B cell (primary cell): Measurements from ENCODE around the gene TENT4B. TPM values are rescaled to one million over a fixed set of nuclear protein-coding genes. Genes with fewer than 3 reads are reported as not detected.

Experiments
- ATAC-seq: fragments of 200-7000 bp; cut with Tn5 transposase; one replicate; pipeline ENCODE4 v1.10.0; 2021; ENCODE audit warnings: low read depth, mild to moderate bottlenecking, moderate number of reproducible peaks, moderate library complexity
- CTCF ChIA-PET: fragments of 350-600 bp; sonication (Branson Sonifier 250); formaldehyde crosslinking; loops from one replicate; lab custom pipeline; 2021; ENCODE audit warnings: antibody characterized with exemption, inconsistent platforms; lab: Charles Lee
- POLR2A ChIA-PET: fragments of 350-600 bp; sonication (Branson Sonifier 250); formaldehyde crosslinking; loops from one replicate; lab custom pipeline; 2021; ENCODE audit warnings: antibody characterized with exemption; lab: Charles Lee
- DNase-seq: peaks from one replicate; pipeline ENCODE4 v3.0.0; 2013
- H2AFZ ChIP-seq: 2 replicates; pipeline ENCODE4 v1.6.1; 2012; ENCODE audit warnings: mild to moderate bottlenecking, low read depth, low read length; ENCODE audit not compliant: insufficient read depth, poor library complexity, severe bottlenecking
- H3K27ac ChIP-seq, 2 donors: 1 replicate in 1 of 2; 2 replicates in 1 of 2; pipeline ENCODE4 v1.5.1; 2012 to 2013; ENCODE audit warnings: low read length in 2 of 2, mild to moderate bottlenecking in 2 of 2, moderate library complexity in 1 of 2
- H3K27me3 ChIP-seq, 4 experiments: fragments of 200-600 bp in 1 of 4; sonication (generic) in 1 of 4; replicated peaks in 1 of 4; 1 replicate in 2 of 4; 2 replicates in 2 of 4; pipeline versions ENCODE4 v1.6.1 to v1.7.0; 2013 to 2016; ENCODE audit warnings: low read length in 3 of 4, mild to moderate bottlenecking in 2 of 4, mixed read lengths in 1 of 4, moderate library complexity in 1 of 4; ENCODE audit not compliant: insufficient read depth in 4 of 4, control insufficient read depth in 3 of 4; ENCODE audit errors: control extremely low read depth in 1 of 4
- H3K36me3 ChIP-seq, 2 experiments: replicated peaks in 1 of 2; 1 replicate in 1 of 2; 2 replicates in 1 of 2; pipeline versions ENCODE4 v1.6.1 to v1.7.1; 2013; ENCODE audit warnings: low read length in 1 of 2; ENCODE audit not compliant: insufficient read depth in 2 of 2, control insufficient read depth in 1 of 2; ENCODE audit errors: control extremely low read depth in 1 of 2, extremely low read depth in 1 of 2
- H3K4me1 ChIP-seq, 2 donors: fragments of 200-600 bp in 1 of 2; sonication (generic) in 1 of 2; 1 replicate in 1 of 2; 2 replicates in 1 of 2; pipeline versions ENCODE4 v1.5.1 to v1.6.1; 2013 to 2017; ENCODE audit warnings: low read length in 2 of 2; ENCODE audit not compliant: control insufficient read depth in 2 of 2, insufficient read depth in 2 of 2
- H3K4me2 ChIP-seq: replicated peaks from 2 replicates; pipeline ENCODE3; 2012; ENCODE audit warnings: mild to moderate bottlenecking, low read depth, low read length; ENCODE audit not compliant: poor library complexity, severe bottlenecking
- H3K4me3 ChIP-seq, 5 experiments: fragments of 200-600 bp in 1 of 5; sonication (generic) in 1 of 5; 1 replicate in 3 of 5; 2 replicates in 2 of 5; pipeline versions ENCODE4 v1.5.1 to v1.7.0; 2011 to 2016; ENCODE audit warnings: low read length in 4 of 5, mild to moderate bottlenecking in 4 of 5, low read depth in 2 of 5, control low read depth in 1 of 5, moderate library complexity in 1 of 5; ENCODE audit not compliant: insufficient read depth in 1 of 5; ENCODE audit errors: control extremely low read depth in 1 of 5, extremely low read depth in 1 of 5
- H3K79me2 ChIP-seq: fragments of 200-600 bp; sonication (generic); one replicate; pipeline ENCODE4 v1.6.0; 2016; ENCODE audit warnings: low read length; ENCODE audit not compliant: control insufficient read depth, insufficient read depth
- H3K9ac ChIP-seq: fragments of 200-600 bp; sonication (generic); 2 replicates; pipeline ENCODE4 v1.6.1; 2017; ENCODE audit warnings: mild to moderate bottlenecking, low read length, moderate library complexity
- H3K9me3 ChIP-seq, 3 donors: one replicate each; pipeline versions ENCODE4 v1.6.1 to v1.7.1; 2013; ENCODE audit warnings: low read length in 2 of 3; ENCODE audit not compliant: control insufficient read depth in 2 of 3, insufficient read depth in 1 of 3; ENCODE audit errors: control extremely low read depth in 1 of 3
- H4K20me1 ChIP-seq: 2 replicates; pipeline ENCODE4 v1.6.0; 2012; ENCODE audit warnings: mild to moderate bottlenecking, low read length; ENCODE audit not compliant: insufficient read depth, control insufficient read depth, poor library complexity, severe bottlenecking
- H3K27ac Mint-ChIP-seq: one replicate; pipeline ENCODE4 v1.8.0; 2021; ENCODE audit warnings: mixed read lengths
- H3K27me3 Mint-ChIP-seq: one replicate; pipeline ENCODE4 v1.8.0; 2021; ENCODE audit warnings: mixed read lengths
- H3K4me1 Mint-ChIP-seq: one replicate; pipeline ENCODE4 v1.8.0; 2021; ENCODE audit warnings: mixed read lengths
- H3K4me3 Mint-ChIP-seq: one replicate; pipeline ENCODE4 v1.8.0; 2021; ENCODE audit warnings: mixed read lengths
- H3K9me3 Mint-ChIP-seq: one replicate; pipeline ENCODE4 v1.8.0; 2022; ENCODE audit warnings: mixed read lengths; ENCODE audit not compliant: insufficient read depth
- EZH2 ChIP-seq: IDR thresholded peaks from 2 replicates; pipeline ENCODE4 v1.6.1; 2012; ENCODE audit warnings: borderline replicate concordance, low read depth, mild to moderate bottlenecking, moderate library complexity, low read length; ENCODE audit not compliant: insufficient read depth, poor library complexity, severe bottlenecking
- WGBS: methylation state at CpG from one replicate; pipeline ENCODE4 v1.1.5; 2013; ENCODE audit warnings: missing lambda C conversion rate; ENCODE audit not compliant: insufficient coverage; 5-methylcytosine and 5-hydroxymethylcytosine counted together
- intact Hi-C: fragments of 100-400 bp; cut with micrococcal nuclease; formaldehyde crosslinking; loops from one replicate; pipeline ENCODE4 v1.10.0; 2022
- polyA plus RNA-seq: library from polyadenylated mRNA; depleted of rRNA; stranded (reverse); fragments of >200 nt; gene quantifications from 2 replicates; pipeline ENCODE4 v1.2.3, GENCODE V29; 2012
- total RNA-seq, 2 donors: library from RNA; stranded (reverse); fragments of 120-200 nt in 1 of 2; gene quantifications; 1 replicate in 1 of 2; 2 replicates in 1 of 2; pipeline versions ENCODE4 v1.2.3 to v1.2.4, GENCODE V29; 2013 to 2022
- TF ChIP-seq, protein P1 (sequence below): fragments of 200-600 bp; IDR thresholded peaks from one replicate; pipeline ENCODE4 v1.8.0; 2022; ENCODE audit warnings: antibody characterized with exemption, mild to moderate bottlenecking

Gene TENT4B
- total and polyA plus RNA-seq, 2 donors (not counting 1 experiment from before 2014, with no cell fraction given), result 6.1 to 17.1 TPM

DNA sequence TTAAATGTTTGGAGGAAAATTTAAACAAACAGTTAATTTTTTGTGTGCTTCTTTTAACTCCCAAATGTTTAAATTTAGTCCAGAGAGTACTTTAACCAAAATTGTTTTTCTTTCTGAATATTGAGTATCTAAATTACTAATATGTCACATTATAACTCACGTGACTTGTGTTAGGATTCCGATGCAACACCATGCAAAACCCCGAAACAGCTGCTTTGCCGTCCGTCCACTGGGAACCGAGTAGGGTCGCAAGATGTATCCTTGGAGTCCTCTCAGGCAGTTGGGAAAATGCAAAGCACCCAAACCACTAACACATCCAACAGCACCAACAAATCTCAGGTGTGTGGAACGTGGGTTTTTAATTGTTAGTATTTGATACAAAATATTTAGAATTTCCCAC lies 74.6 kb downstream of the TENT4B start:
- DNase-seq, result no peak
- H3K27ac Mint-ChIP-seq, result no peak overlapping the region

DNA sequence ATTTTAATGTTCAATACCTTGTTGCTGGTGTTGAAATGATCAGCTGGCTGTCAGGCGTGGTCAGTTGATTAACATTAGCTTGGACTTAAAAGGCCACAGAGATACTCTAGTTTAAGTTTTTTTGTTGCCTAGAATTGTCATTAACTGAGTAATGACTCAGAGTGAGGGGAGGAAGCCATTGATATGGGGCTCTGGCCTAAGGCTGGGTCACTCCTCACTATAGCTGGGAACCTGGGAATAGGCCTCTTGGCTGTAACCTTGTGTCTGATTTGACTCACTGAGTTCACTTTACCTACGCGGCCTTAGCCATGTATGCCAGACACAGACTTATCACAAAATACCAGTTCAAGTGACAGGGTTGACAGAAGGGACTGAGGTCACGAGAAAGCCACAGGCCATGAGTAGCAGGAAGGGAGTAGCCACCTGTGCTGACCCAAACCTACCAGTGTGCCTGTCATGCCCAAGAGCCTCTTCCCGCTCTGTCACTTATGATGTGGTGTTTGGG lies 75.3 kb downstream of the TENT4B start:
- POLR2A ChIA-PET, result no interaction called here
- ATAC-seq, result no peak
- CTCF ChIA-PET, result interaction anchor here (0.7 to 1.5 kb wide), 2 partner anchors 126 to 128 kb away, joined by 3 to 6 read pairs; no protein-coding TSS in a partner anchor

More for the DNA sequence above, 74.6 kb downstream of the TENT4B start:
- no peak for ATAC-seq
- Mint-ChIP-seq H3K4me1 (no peaks in the 10 kb centered on the region), H3K4me3 (no peak overlapping the region), H3K27me3 (no peaks in the 10 kb centered on the region), H3K9me3 (no peaks in the 10 kb centered on the region)
- Histone ChIP-seq H3K36me3 (peaks cover 7 to 53% of the 10 kb centered on the region in 2 experiments), H3K4me3 (no peak overlapping the region), H3K79me2 (no peaks in the 10 kb centered on the region), H3K27me3 (no peaks in the 10 kb centered on the region), H3K9me3 (no peaks in the 10 kb centered on the region), H2AFZ (no peak overlapping the region), H3K27ac (no peak overlapping the region), H3K9ac (no peak overlapping the region), H3K4me1 (no peaks in the 10 kb centered on the region), H4K20me1 (no peaks in the 10 kb centered on the region), H3K4me2 (no peak overlapping the region)
- CTCF ChIA-PET, result interaction anchor here (0.8 kb wide), 1 partner anchor 126 kb away, joined by 5 read pairs; no protein-coding TSS in a partner anchor
- no CpG with 5 or more reads among the region's 8 CpGs for WGBS
- TF ChIP-seq EZH2, result no peak
- TF ChIP-seq, protein P1, sequence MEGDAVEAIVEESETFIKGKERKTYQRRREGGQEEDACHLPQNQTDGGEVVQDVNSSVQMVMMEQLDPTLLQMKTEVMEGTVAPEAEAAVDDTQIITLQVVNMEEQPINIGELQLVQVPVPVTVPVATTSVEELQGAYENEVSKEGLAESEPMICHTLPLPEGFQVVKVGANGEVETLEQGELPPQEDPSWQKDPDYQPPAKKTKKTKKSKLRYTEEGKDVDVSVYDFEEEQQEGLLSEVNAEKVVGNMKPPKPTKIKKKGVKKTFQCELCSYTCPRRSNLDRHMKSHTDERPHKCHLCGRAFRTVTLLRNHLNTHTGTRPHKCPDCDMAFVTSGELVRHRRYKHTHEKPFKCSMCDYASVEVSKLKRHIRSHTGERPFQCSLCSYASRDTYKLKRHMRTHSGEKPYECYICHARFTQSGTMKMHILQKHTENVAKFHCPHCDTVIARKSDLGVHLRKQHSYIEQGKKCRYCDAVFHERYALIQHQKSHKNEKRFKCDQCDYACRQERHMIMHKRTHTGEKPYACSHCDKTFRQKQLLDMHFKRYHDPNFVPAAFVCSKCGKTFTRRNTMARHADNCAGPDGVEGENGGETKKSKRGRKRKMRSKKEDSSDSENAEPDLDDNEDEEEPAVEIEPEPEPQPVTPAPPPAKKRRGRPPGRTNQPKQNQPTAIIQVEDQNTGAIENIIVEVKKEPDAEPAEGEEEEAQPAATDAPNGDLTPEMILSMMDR, result no peak
- POLR2A ChIA-PET, result no interaction called here
- intact Hi-C loops, result no loop called here

More for the DNA sequence above, 75.3 kb downstream of the TENT4B start:
- DNase-seq, result no peak
- H3K4me1 Mint-ChIP-seq, result no peaks in the 10 kb centered on the region
- no peak overlapping the region for H3K4me2 ChIP-seq
- H3K27ac Mint-ChIP-seq, result no peak overlapping the region
- H3K27me3 ChIP-seq, result no peaks in the 10 kb centered on the region
- no peaks in the 10 kb centered on the region for H3K27me3 Mint-ChIP-seq
- TF ChIP-seq, protein P1, result no peak
- TF ChIP-seq EZH2, result no peak
- no peak overlapping the region for H3K4me3 Mint-ChIP-seq
- intact Hi-C loops, result no loop called here
- no peak overlapping the region for H3K9ac ChIP-seq
- no peaks in the 10 kb centered on the region for H3K79me2 ChIP-seq
- no peaks in the 10 kb centered on the region for H3K4me1 ChIP-seq
- peaks cover 7 to 49% of the 10 kb centered on the region in 2 experiments for H3K36me3 ChIP-seq
- H3K4me3 ChIP-seq, result no peak overlapping the region
- no peak overlapping the region for H2AFZ ChIP-seq
- H3K9me3 ChIP-seq, result no peaks in the 10 kb centered on the region
- H4K20me1 ChIP-seq, result no peaks in the 10 kb centered on the region
- H3K27ac ChIP-seq, result no peak overlapping the region
- WGBS, result 100% methylated on average over 1 of the region's 5 CpGs
- no peaks in the 10 kb centered on the region for H3K9me3 Mint-ChIP-seq
